HCT116 (cell line): ENCODE data around the gene MRPL39. TPM values are rescaled to one million over a fixed set of nuclear protein-coding genes. Genes with fewer than 3 reads are reported as not detected.

Experiments
- ELF1 ChIP-seq: IDR thresholded peaks from 2 replicates; pipeline ENCODE4 v1.6.1; 2012; ENCODE audit warnings: low read depth, borderline replicate concordance
- EZH2phosphoT487 ChIP-seq: fragments of 200-600 bp; IDR thresholded peaks from 2 replicates; pipeline ENCODE4 v1.6.1; 2018; ENCODE audit warnings: antibody characterized with exemption, borderline replicate concordance
- JUND ChIP-seq: IDR thresholded peaks from 2 replicates; pipeline ENCODE4 v1.6.1; 2012
- POLR2A ChIP-seq: IDR thresholded peaks from 2 replicates; pipeline ENCODE4 v1.7.0; 2011; ENCODE audit warnings: borderline replicate concordance; ENCODE audit not compliant: insufficient read depth, insufficient read length; ENCODE audit errors: extremely low read depth
- SIN3A ChIP-seq: IDR thresholded peaks from 2 replicates; pipeline ENCODE4 v1.6.1; 2012; ENCODE audit warnings: low read depth
- SP1 ChIP-seq: IDR thresholded peaks from 2 replicates; pipeline ENCODE4 v1.6.1; 2012; ENCODE audit warnings: low read depth
- SRF ChIP-seq: IDR thresholded peaks from 2 replicates; pipeline ENCODE4 v1.6.1; 2012; ENCODE audit warnings: low read depth
- TCF7L2 ChIP-seq: IDR thresholded peaks from 2 replicates; pipeline ENCODE4 v1.7.0; 2011; ENCODE audit warnings: borderline replicate concordance, inconsistent platforms; ENCODE audit not compliant: insufficient read depth, insufficient read length; ENCODE audit errors: extremely low read depth
- total RNA-seq: library from RNA; stranded (reverse); gene quantifications from one replicate; pipeline ENCODE4 v1.2.1, GENCODE V29; 2021; ENCODE audit not compliant: unreplicated experiment
- TF ChIP-seq, protein P1 (sequence below): IDR thresholded peaks from 2 replicates; pipeline ENCODE4 v1.6.1; 2012; ENCODE audit warnings: low read depth
- TF ChIP-seq, protein P2 (sequence below): IDR thresholded peaks from 2 replicates; pipeline ENCODE4 v1.6.1; 2012
- TF ChIP-seq, protein P3 (sequence below): IDR thresholded peaks from 2 replicates; pipeline ENCODE4 v1.6.1; 2011; ENCODE audit warnings: mild to moderate bottlenecking, low read length, moderate library complexity; ENCODE audit not compliant: insufficient replicate concordance; ENCODE audit errors: extremely low read depth

Gene MRPL39
- total RNA-seq, 1 experiment from 2014 or later: 41.1 TPM

DNA sequence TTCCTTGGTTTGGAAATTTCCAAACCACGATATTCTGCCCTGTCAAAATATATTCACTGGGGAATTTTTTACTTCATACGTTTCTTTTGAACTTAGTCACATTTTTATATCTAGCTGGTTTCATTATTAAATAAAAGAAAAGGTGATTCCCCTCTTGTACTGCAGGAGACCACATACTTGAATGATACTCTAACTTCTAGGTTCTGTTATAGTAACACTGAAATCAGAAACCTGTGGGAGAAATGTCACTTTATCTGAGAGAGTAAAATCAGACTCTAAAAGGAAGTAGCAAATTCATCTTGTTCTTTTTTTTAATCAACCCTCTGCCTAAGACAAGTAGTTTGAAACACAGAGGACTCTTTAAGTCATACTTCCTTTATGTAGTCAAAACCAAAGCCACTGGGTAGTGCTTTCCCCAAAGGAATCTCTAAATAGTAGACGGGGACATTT, 34.4 kb downstream of the MRPL39 start (continued):
- TF ChIP-seq, protein P1, sequence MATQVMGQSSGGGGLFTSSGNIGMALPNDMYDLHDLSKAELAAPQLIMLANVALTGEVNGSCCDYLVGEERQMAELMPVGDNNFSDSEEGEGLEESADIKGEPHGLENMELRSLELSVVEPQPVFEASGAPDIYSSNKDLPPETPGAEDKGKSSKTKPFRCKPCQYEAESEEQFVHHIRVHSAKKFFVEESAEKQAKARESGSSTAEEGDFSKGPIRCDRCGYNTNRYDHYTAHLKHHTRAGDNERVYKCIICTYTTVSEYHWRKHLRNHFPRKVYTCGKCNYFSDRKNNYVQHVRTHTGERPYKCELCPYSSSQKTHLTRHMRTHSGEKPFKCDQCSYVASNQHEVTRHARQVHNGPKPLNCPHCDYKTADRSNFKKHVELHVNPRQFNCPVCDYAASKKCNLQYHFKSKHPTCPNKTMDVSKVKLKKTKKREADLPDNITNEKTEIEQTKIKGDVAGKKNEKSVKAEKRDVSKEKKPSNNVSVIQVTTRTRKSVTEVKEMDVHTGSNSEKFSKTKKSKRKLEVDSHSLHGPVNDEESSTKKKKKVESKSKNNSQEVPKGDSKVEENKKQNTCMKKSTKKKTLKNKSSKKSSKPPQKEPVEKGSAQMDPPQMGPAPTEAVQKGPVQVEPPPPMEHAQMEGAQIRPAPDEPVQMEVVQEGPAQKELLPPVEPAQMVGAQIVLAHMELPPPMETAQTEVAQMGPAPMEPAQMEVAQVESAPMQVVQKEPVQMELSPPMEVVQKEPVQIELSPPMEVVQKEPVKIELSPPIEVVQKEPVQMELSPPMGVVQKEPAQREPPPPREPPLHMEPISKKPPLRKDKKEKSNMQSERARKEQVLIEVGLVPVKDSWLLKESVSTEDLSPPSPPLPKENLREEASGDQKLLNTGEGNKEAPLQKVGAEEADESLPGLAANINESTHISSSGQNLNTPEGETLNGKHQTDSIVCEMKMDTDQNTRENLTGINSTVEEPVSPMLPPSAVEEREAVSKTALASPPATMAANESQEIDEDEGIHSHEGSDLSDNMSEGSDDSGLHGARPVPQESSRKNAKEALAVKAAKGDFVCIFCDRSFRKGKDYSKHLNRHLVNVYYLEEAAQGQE: no peak
- TF ChIP-seq SRF (no peak), ELF1 (no peak), TCF7L2 (no peak), JUND (no peak), POLR2A (no peak), SIN3A (no peak), EZH2phosphoT487 (no peak), SP1 (no peak)
- TF ChIP-seq, protein P2, sequence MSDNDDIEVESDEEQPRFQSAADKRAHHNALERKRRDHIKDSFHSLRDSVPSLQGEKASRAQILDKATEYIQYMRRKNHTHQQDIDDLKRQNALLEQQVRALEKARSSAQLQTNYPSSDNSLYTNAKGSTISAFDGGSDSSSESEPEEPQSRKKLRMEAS: no peak
- TF ChIP-seq, protein P3, sequence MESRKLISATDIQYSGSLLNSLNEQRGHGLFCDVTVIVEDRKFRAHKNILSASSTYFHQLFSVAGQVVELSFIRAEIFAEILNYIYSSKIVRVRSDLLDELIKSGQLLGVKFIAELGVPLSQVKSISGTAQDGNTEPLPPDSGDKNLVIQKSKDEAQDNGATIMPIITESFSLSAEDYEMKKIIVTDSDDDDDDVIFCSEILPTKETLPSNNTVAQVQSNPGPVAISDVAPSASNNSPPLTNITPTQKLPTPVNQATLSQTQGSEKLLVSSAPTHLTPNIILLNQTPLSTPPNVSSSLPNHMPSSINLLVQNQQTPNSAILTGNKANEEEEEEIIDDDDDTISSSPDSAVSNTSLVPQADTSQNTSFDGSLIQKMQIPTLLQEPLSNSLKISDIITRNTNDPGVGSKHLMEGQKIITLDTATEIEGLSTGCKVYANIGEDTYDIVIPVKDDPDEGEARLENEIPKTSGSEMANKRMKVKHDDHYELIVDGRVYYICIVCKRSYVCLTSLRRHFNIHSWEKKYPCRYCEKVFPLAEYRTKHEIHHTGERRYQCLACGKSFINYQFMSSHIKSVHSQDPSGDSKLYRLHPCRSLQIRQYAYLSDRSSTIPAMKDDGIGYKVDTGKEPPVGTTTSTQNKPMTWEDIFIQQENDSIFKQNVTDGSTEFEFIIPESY: no peak
